B cell (primary cell): ENCODE measurements around the gene MDP1. TPM values are rescaled to one million over a fixed set of nuclear protein-coding genes. Genes with fewer than 3 reads are reported as not detected.

Experiments
- ATAC-seq: fragments of 200-7000 bp; cut with Tn5 transposase; one replicate; pipeline ENCODE4 v1.10.0; 2021; ENCODE audit warnings: low read depth, mild to moderate bottlenecking, moderate number of reproducible peaks, moderate library complexity
- CTCF ChIA-PET: fragments of 350-600 bp; sonication (Branson Sonifier 250); formaldehyde crosslinking; loops from one replicate; lab custom pipeline; 2021; ENCODE audit warnings: antibody characterized with exemption, inconsistent platforms; lab: Charles Lee
- POLR2A ChIA-PET: fragments of 350-600 bp; sonication (Branson Sonifier 250); formaldehyde crosslinking; loops from one replicate; lab custom pipeline; 2021; ENCODE audit warnings: antibody characterized with exemption; lab: Charles Lee
- DNase-seq: peaks from one replicate; pipeline ENCODE4 v3.0.0; 2013
- H2AFZ ChIP-seq: 2 replicates; pipeline ENCODE4 v1.6.1; 2012; ENCODE audit warnings: mild to moderate bottlenecking, low read depth, low read length; ENCODE audit not compliant: insufficient read depth, poor library complexity, severe bottlenecking
- H3K27ac ChIP-seq, 2 donors: 1 replicate in 1 of 2; 2 replicates in 1 of 2; pipeline ENCODE4 v1.5.1; 2012 to 2013; ENCODE audit warnings: low read length in 2 of 2, mild to moderate bottlenecking in 2 of 2, moderate library complexity in 1 of 2
- H3K27me3 ChIP-seq, 4 experiments: fragments of 200-600 bp in 1 of 4; sonication (generic) in 1 of 4; replicated peaks in 1 of 4; 1 replicate in 2 of 4; 2 replicates in 2 of 4; pipeline versions ENCODE4 v1.6.1 to v1.7.0; 2013 to 2016; ENCODE audit warnings: low read length in 3 of 4, mild to moderate bottlenecking in 2 of 4, mixed read lengths in 1 of 4, moderate library complexity in 1 of 4; ENCODE audit not compliant: insufficient read depth in 4 of 4, control insufficient read depth in 3 of 4; ENCODE audit errors: control extremely low read depth in 1 of 4
- H3K36me3 ChIP-seq, 2 experiments: replicated peaks in 1 of 2; 1 replicate in 1 of 2; 2 replicates in 1 of 2; pipeline versions ENCODE4 v1.6.1 to v1.7.1; 2013; ENCODE audit warnings: low read length in 1 of 2; ENCODE audit not compliant: insufficient read depth in 2 of 2, control insufficient read depth in 1 of 2; ENCODE audit errors: control extremely low read depth in 1 of 2, extremely low read depth in 1 of 2
- H3K4me1 ChIP-seq, 2 donors: fragments of 200-600 bp in 1 of 2; sonication (generic) in 1 of 2; 1 replicate in 1 of 2; 2 replicates in 1 of 2; pipeline versions ENCODE4 v1.5.1 to v1.6.1; 2013 to 2017; ENCODE audit warnings: low read length in 2 of 2; ENCODE audit not compliant: control insufficient read depth in 2 of 2, insufficient read depth in 2 of 2
- H3K4me2 ChIP-seq: replicated peaks from 2 replicates; pipeline ENCODE3; 2012; ENCODE audit warnings: mild to moderate bottlenecking, low read depth, low read length; ENCODE audit not compliant: poor library complexity, severe bottlenecking
- H3K4me3 ChIP-seq, 5 experiments: fragments of 200-600 bp in 1 of 5; sonication (generic) in 1 of 5; 1 replicate in 3 of 5; 2 replicates in 2 of 5; pipeline versions ENCODE4 v1.5.1 to v1.7.0; 2011 to 2016; ENCODE audit warnings: low read length in 4 of 5, mild to moderate bottlenecking in 4 of 5, low read depth in 2 of 5, control low read depth in 1 of 5, moderate library complexity in 1 of 5; ENCODE audit not compliant: insufficient read depth in 1 of 5; ENCODE audit errors: control extremely low read depth in 1 of 5, extremely low read depth in 1 of 5
- H3K79me2 ChIP-seq: fragments of 200-600 bp; sonication (generic); one replicate; pipeline ENCODE4 v1.6.0; 2016; ENCODE audit warnings: low read length; ENCODE audit not compliant: control insufficient read depth, insufficient read depth
- H3K9ac ChIP-seq: fragments of 200-600 bp; sonication (generic); 2 replicates; pipeline ENCODE4 v1.6.1; 2017; ENCODE audit warnings: mild to moderate bottlenecking, low read length, moderate library complexity
- H3K9me3 ChIP-seq, 3 donors: one replicate each; pipeline versions ENCODE4 v1.6.1 to v1.7.1; 2013; ENCODE audit warnings: low read length in 2 of 3; ENCODE audit not compliant: control insufficient read depth in 2 of 3, insufficient read depth in 1 of 3; ENCODE audit errors: control extremely low read depth in 1 of 3
- H4K20me1 ChIP-seq: 2 replicates; pipeline ENCODE4 v1.6.0; 2012; ENCODE audit warnings: mild to moderate bottlenecking, low read length; ENCODE audit not compliant: insufficient read depth, control insufficient read depth, poor library complexity, severe bottlenecking
- H3K27ac Mint-ChIP-seq: one replicate; pipeline ENCODE4 v1.8.0; 2021; ENCODE audit warnings: mixed read lengths
- H3K27me3 Mint-ChIP-seq: one replicate; pipeline ENCODE4 v1.8.0; 2021; ENCODE audit warnings: mixed read lengths
- H3K4me1 Mint-ChIP-seq: one replicate; pipeline ENCODE4 v1.8.0; 2021; ENCODE audit warnings: mixed read lengths
- H3K4me3 Mint-ChIP-seq: one replicate; pipeline ENCODE4 v1.8.0; 2021; ENCODE audit warnings: mixed read lengths
- H3K9me3 Mint-ChIP-seq: one replicate; pipeline ENCODE4 v1.8.0; 2022; ENCODE audit warnings: mixed read lengths; ENCODE audit not compliant: insufficient read depth
- EZH2 ChIP-seq: IDR thresholded peaks from 2 replicates; pipeline ENCODE4 v1.6.1; 2012; ENCODE audit warnings: borderline replicate concordance, low read depth, mild to moderate bottlenecking, moderate library complexity, low read length; ENCODE audit not compliant: insufficient read depth, poor library complexity, severe bottlenecking
- WGBS: methylation state at CpG from one replicate; pipeline ENCODE4 v1.1.5; 2013; ENCODE audit warnings: missing lambda C conversion rate; ENCODE audit not compliant: insufficient coverage; 5-methylcytosine and 5-hydroxymethylcytosine counted together
- intact Hi-C: fragments of 100-400 bp; cut with micrococcal nuclease; formaldehyde crosslinking; loops from one replicate; pipeline ENCODE4 v1.10.0; 2022
- polyA plus RNA-seq: library from polyadenylated mRNA; depleted of rRNA; stranded (reverse); fragments of >200 nt; gene quantifications from 2 replicates; pipeline ENCODE4 v1.2.3, GENCODE V29; 2012
- total RNA-seq, 2 donors: library from RNA; stranded (reverse); fragments of 120-200 nt in 1 of 2; gene quantifications; 1 replicate in 1 of 2; 2 replicates in 1 of 2; pipeline versions ENCODE4 v1.2.3 to v1.2.4, GENCODE V29; 2013 to 2022
- TF ChIP-seq, protein P1 (sequence below): fragments of 200-600 bp; IDR thresholded peaks from one replicate; pipeline ENCODE4 v1.8.0; 2022; ENCODE audit warnings: antibody characterized with exemption, mild to moderate bottlenecking

The MDP1 gene
- total and polyA plus RNA-seq, 2 donors (not counting 1 experiment from before 2014, with no cell fraction given) = 11.3 to 28.1 TPM

DNA sequence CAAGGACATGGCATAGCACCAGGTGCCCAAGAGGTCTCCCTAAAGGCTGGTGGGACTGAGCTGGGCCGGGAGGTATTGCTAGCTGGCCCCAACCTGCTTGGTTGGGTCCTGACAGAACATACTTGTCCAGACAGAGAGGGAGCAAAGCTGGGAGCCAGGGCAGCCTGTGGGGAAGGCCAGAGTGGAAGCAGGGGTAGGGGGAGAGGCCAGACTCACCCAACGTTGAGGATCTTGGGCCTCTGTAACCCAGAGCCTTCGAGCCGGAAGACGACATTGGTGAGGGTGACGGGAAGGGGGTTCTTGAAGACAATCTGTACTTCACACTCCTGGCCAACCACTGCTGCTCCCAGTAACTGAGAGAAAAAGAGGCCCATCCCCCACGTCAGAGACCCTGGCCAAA is 38.1 kb upstream of the MDP1 start:
- Histone ChIP-seq H3K9ac (no peak overlapping the region), H3K27ac (no peak overlapping the region), H4K20me1 (no peaks in the 10 kb centered on the region), H3K9me3 (no peaks in the 10 kb centered on the region), H3K4me3 (no peak overlapping the region), H2AFZ (no peak overlapping the region), H3K36me3 (peaks cover 0 to 28% of the 10 kb centered on the region in 2 experiments), H3K79me2 (no peaks in the 10 kb centered on the region), H3K4me2 (no peak overlapping the region), H3K4me1 (no peaks in the 10 kb centered on the region), H3K27me3 (no peaks in the 10 kb centered on the region)
- ChIA-PET POLR2A (no interaction called here), CTCF (interaction anchor here (1.1 kb wide), 1 partner anchor 26 kb away, joined by 3 read pairs; no protein-coding TSS in a partner anchor)
- intact Hi-C loops = no loop called here
- no peak for DNase-seq
- no peaks in the 10 kb centered on the region for H3K4me1 Mint-ChIP-seq
- 89% methylated on average over 3 of the region's 7 CpGs for WGBS
- no peaks in the 10 kb centered on the region for H3K9me3 Mint-ChIP-seq
- no peak for ATAC-seq
- no peak for TF ChIP-seq EZH2
- TF ChIP-seq, protein P1, sequence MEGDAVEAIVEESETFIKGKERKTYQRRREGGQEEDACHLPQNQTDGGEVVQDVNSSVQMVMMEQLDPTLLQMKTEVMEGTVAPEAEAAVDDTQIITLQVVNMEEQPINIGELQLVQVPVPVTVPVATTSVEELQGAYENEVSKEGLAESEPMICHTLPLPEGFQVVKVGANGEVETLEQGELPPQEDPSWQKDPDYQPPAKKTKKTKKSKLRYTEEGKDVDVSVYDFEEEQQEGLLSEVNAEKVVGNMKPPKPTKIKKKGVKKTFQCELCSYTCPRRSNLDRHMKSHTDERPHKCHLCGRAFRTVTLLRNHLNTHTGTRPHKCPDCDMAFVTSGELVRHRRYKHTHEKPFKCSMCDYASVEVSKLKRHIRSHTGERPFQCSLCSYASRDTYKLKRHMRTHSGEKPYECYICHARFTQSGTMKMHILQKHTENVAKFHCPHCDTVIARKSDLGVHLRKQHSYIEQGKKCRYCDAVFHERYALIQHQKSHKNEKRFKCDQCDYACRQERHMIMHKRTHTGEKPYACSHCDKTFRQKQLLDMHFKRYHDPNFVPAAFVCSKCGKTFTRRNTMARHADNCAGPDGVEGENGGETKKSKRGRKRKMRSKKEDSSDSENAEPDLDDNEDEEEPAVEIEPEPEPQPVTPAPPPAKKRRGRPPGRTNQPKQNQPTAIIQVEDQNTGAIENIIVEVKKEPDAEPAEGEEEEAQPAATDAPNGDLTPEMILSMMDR = no peak
- H3K4me3 Mint-ChIP-seq = no peak overlapping the region
- no peaks in the 10 kb centered on the region for H3K27me3 Mint-ChIP-seq
- no peak overlapping the region for H3K27ac Mint-ChIP-seq

DNA sequence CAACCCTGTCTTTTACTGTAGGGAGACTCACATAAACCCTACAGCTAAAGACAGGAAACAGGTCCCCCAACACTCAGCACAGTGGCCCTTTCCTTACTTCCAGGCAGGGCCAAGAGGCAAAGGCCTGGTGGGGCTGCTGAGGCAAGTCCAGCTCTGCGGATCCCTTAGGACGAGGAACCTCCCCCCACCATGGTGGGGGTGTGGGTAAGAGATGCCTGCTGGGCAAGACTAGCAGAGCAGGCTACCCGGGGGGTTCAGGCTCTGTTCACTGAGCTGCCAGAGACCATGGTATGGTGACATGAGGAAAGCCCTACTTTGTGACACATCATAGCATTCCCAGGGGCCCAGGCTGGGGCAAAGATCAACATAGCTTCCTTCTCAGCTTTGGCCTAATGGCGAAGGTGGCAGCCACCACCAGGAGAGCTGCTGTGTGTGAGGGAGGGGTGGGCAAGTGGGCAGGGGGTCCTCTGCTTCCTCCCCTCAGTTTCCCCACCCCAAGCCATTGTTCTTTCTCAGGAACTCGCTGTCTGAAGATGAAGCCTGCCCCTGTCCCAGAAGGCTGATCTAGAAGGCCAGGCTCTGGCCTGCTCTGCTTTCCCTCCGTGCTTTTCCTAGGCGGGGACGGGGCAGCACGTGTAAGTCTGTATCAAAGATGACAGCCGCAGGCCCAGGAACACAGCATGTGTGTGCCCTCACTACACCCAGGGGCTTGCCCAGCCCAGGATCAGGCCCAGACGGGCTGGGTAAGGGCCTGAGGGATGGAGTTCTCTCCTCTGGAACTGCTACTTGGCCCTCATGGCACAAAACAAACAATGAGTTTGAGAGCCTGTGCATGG is 36.6 kb upstream of the MDP1 start:
- CTCF ChIA-PET = interaction anchor here (0.8 to 2.8 kb wide), 4 partner anchors 10 to 74 kb away, joined by 3 to 10 read pairs (median 3); partner anchors contain the start of genes CIDEB and TINF2
- Histone ChIP-seq H3K4me3 (no peak overlapping the region), H3K9ac (no peak overlapping the region), H3K79me2 (no peaks in the 10 kb centered on the region), H3K9me3 (no peaks in the 10 kb centered on the region), H4K20me1 (no peaks in the 10 kb centered on the region), H2AFZ (no peak overlapping the region), H3K27ac (no peak overlapping the region), H3K4me2 (no peak overlapping the region), H3K36me3 (peaks cover 0 to 28% of the 10 kb centered on the region in 2 experiments), H3K27me3 (no peaks in the 10 kb centered on the region), H3K4me1 (no peaks in the 10 kb centered on the region)
- H3K9me3 Mint-ChIP-seq = no peaks in the 10 kb centered on the region
- H3K27me3 Mint-ChIP-seq = no peaks in the 10 kb centered on the region
- POLR2A ChIA-PET = no interaction called here
- peaks cover 2% of the 10 kb centered on the region for H3K4me1 Mint-ChIP-seq
- ATAC-seq (no peak), DNase-seq (no peak)
- no peak overlapping the region for H3K4me3 Mint-ChIP-seq
- intact Hi-C loops = no loop called here
- TF ChIP-seq, protein P1 = no peak
- no peak for TF ChIP-seq EZH2
- H3K27ac Mint-ChIP-seq = no peak overlapping the region
- WGBS = 98% methylated on average over 8 of the region's 11 CpGs
